PC-9 (cell line): Measurements from ENCODE around the gene CRYGN.

ENCODE experiments used
- EZH2 ChIP-seq: fragments of 200-600 bp; sonication (generic); IDR thresholded peaks from 2 replicates; pipeline ENCODE4 v1.8.0; 2017; ENCODE audit warnings: antibody characterized with exemption, low read depth
- TF ChIP-seq, protein P1 (sequence below): fragments of 200-600 bp; sonication (generic); conservative IDR thresholded peaks from 2 replicates; pipeline ENCODE4 v1.6.1; 2017; ENCODE audit warnings: mixed run types, antibody characterized with exemption, mild to moderate bottlenecking, moderate library complexity

GRCh38 chr7:151442776-151443496, 3.0 kb upstream of the CRYGN start:
- TF ChIP-seq, protein P1, sequence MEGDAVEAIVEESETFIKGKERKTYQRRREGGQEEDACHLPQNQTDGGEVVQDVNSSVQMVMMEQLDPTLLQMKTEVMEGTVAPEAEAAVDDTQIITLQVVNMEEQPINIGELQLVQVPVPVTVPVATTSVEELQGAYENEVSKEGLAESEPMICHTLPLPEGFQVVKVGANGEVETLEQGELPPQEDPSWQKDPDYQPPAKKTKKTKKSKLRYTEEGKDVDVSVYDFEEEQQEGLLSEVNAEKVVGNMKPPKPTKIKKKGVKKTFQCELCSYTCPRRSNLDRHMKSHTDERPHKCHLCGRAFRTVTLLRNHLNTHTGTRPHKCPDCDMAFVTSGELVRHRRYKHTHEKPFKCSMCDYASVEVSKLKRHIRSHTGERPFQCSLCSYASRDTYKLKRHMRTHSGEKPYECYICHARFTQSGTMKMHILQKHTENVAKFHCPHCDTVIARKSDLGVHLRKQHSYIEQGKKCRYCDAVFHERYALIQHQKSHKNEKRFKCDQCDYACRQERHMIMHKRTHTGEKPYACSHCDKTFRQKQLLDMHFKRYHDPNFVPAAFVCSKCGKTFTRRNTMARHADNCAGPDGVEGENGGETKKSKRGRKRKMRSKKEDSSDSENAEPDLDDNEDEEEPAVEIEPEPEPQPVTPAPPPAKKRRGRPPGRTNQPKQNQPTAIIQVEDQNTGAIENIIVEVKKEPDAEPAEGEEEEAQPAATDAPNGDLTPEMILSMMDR = no peak
- TF ChIP-seq EZH2 = no peak
